ENCODE measurements around the gene NUDT4. TPM values are rescaled to one million over a fixed set of nuclear protein-coding genes. Genes with fewer than 3 reads are reported as not detected.

The NUDT4 gene
- total RNA-seq, 1 experiment from 2014 or later = 51.0 TPM

GRCh38 chr12:93358058-93358457, 19.7 kb upstream of the NUDT4 start:
- ChIA-PET POLR2A (ENCODE audit: unreplicated experiment) (no interaction called here), CTCF (interaction anchor here (0.7 kb wide), 1 partner anchor 1427 kb away, joined by 5 read pairs; no protein-coding TSS in a partner anchor)
- no TSS peak for BruUV-seq (replicated peaks)
- H3K79me2 ChIP-seq (ENCODE audit: low read depth) = no peaks in the 10 kb centered on the region
- H3K9me3 ChIP-seq (ENCODE audit: insufficient read depth, low read depth) = no peaks in the 10 kb centered on the region
- no peak for TF ChIP-seq EZH2 (IDR thresholded peaks at IDR 0.05; ENCODE audit: low read depth)
- no peak for TF ChIP-seq CTCF (conservative IDR thresholded peaks at IDR 0.05)
- H4K20me1 ChIP-seq (ENCODE audit: insufficient read depth) = no peaks in the 10 kb centered on the region
- H2AFZ ChIP-seq = no peak overlapping the region
- H3K4me3 ChIP-seq = no peak overlapping the region
- intact Hi-C loops (cut with micrococcal nuclease; ENCODE audit: unreplicated experiment) = no loop called here
- H3K4me1 ChIP-seq (replicated peaks; ENCODE audit: insufficient read depth) = 0 out of 2 replicates have a peak, but pooled peaks cover 4% of the 10 kb centered on the region
- H3K27ac ChIP-seq = no peak overlapping the region
- no peaks in the 10 kb centered on the region for H3K9me2 ChIP-seq (ENCODE audit: insufficient read depth)
- H3F3A ChIP-seq (ENCODE audit: insufficient read depth, low read depth) = no peaks in the 10 kb centered on the region
- H3K27me3 ChIP-seq (ENCODE audit: insufficient read depth, low read depth) = no peaks in the 10 kb centered on the region
- DNase-seq = no peak
- H3K4me2 ChIP-seq = no peak overlapping the region
- H3K36me3 ChIP-seq (ENCODE audit: low read depth) = no peaks in the 10 kb centered on the region

- no peak overlapping the region for H3K4me2 ChIP-seq
- no peaks in the 10 kb centered on the region for H3K36me3 ChIP-seq (ENCODE audit: low read depth)
- H3K4me1 ChIP-seq (replicated peaks; ENCODE audit: insufficient read depth) = 0 out of 2 replicates have a peak, but pooled peaks cover 4% of the 10 kb centered on the region
- no peak for DNase-seq
- no peaks in the 10 kb centered on the region for H4K20me1 ChIP-seq (ENCODE audit: insufficient read depth)
- CTCF ChIA-PET = no interaction called here
- H3K27ac ChIP-seq = no peak overlapping the region
- POLR2A ChIA-PET (ENCODE audit: unreplicated experiment) = no interaction called here
- no peaks in the 10 kb centered on the region for H3K79me2 ChIP-seq (ENCODE audit: low read depth)
- intact Hi-C loops (cut with micrococcal nuclease; ENCODE audit: unreplicated experiment) = no loop called here
- H3K27me3 ChIP-seq (ENCODE audit: insufficient read depth, low read depth) = no peaks in the 10 kb centered on the region
- H3K9me2 ChIP-seq (ENCODE audit: insufficient read depth) = no peaks in the 10 kb centered on the region
- no peak overlapping the region for H2AFZ ChIP-seq
- TF ChIP-seq CTCF (conservative IDR thresholded peaks at IDR 0.05) (no peak), EZH2 (IDR thresholded peaks at IDR 0.05; ENCODE audit: low read depth) (no peak)
- no peaks in the 10 kb centered on the region for H3K9me3 ChIP-seq (ENCODE audit: insufficient read depth, low read depth)
- BruUV-seq (replicated peaks) = no TSS peak
- no peak overlapping the region for H3K4me3 ChIP-seq
- H3F3A ChIP-seq (ENCODE audit: insufficient read depth, low read depth) = no peaks in the 10 kb centered on the region
Measured at GRCh38 chr12:93358821-93359220, 18.9 kb upstream of the NUDT4 start.

GRCh38 chr12:93360688-93361087, 17.0 kb upstream of the NUDT4 start:
- 0 out of 2 replicates have a peak, but pooled peaks cover 4% of the 10 kb centered on the region for H3K4me1 ChIP-seq (replicated peaks; ENCODE audit: insufficient read depth)
- no peak overlapping the region for H2AFZ ChIP-seq
- no TSS peak for BruUV-seq (replicated peaks)
- H3K9me2 ChIP-seq (ENCODE audit: insufficient read depth) = no peaks in the 10 kb centered on the region
- H3F3A ChIP-seq (ENCODE audit: insufficient read depth, low read depth) = no peaks in the 10 kb centered on the region
- H3K27ac ChIP-seq = no peak overlapping the region
- H3K9me3 ChIP-seq (ENCODE audit: insufficient read depth, low read depth) = no peaks in the 10 kb centered on the region
- no peak overlapping the region for H3K4me2 ChIP-seq
- ChIA-PET CTCF (no interaction called here), POLR2A (ENCODE audit: unreplicated experiment) (no interaction called here)
- H3K27me3 ChIP-seq (ENCODE audit: insufficient read depth, low read depth) = no peaks in the 10 kb centered on the region
- H3K79me2 ChIP-seq (ENCODE audit: low read depth) = no peaks in the 10 kb centered on the region
- intact Hi-C loops (cut with micrococcal nuclease; ENCODE audit: unreplicated experiment) = loop anchor here (5.0 kb wide), 1 partner anchor 1513 kb away; no protein-coding TSS in a partner anchor
- no peaks in the 10 kb centered on the region for H4K20me1 ChIP-seq (ENCODE audit: insufficient read depth)
- TF ChIP-seq EZH2 (IDR thresholded peaks at IDR 0.05; ENCODE audit: low read depth) = no peak
- TF ChIP-seq CTCF (conservative IDR thresholded peaks at IDR 0.05) = no peak
- no peak overlapping the region for H3K4me3 ChIP-seq
- no peaks in the 10 kb centered on the region for H3K36me3 ChIP-seq (ENCODE audit: low read depth)
- no peak for DNase-seq

Data from PC-9 (cell line).